Stimulated activated naive CD8-positive, alpha-beta T cell treated with anti-CD3 and anti-CD28 coated beads, Interleukin-15, Interleukin-2, amounts not matched to agents 100 U/mL and 50 U/mL, for 24 hours (primary cell): ENCODE measurements around the gene TMEM161B.
"Not testable (repeated sequence)": the region's sequence is repeated elsewhere in the genome, so short reads cannot be mapped to it uniquely, and the experiment has no call there.

ENCODE experiments used
- ATAC-seq: fragments of 150-1000 bp; cut with Tn5 transposase; one replicate; pipeline ENCODE4 v1.10.0; 2021
- DNase-seq: peaks from one replicate; pipeline ENCODE4 v3.0.0; 2021

Gene TMEM161B

DNA sequence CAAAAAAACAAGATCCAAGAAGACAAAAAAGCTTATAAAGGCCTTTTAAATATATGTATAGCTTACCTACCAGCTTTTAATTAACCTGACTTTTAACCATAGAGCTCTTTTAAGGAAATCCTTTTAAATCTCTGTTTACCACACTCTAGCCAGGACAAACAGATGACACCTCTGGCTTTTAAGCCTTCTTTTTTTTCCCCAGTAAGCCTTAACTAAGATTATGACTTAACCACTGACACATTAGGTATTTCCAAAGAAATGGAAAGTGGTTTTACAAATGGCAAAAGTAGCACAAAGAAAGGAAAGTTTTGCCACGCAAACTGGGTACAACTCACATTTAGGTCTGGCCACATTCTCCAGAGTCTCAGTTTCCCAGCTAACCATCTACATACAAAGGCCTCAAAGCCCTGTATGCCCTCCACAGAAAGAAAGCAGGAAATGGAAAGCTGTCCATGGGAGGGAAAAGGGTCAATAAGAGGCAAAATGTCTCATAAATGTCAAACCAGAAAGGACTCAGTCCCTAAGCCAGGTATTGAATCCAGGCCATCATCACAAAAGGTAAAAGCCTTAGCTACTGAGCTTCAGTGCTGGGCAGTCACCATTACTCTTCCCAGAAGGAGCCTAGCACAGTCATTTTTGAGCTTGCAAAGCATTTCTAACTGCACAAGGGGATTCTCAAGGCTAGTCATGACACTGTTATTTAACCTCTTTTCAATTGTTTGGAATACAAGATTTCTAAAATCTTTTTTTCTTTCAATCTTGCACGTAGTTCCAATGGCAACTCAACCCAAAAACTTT, 19.7 kb downstream of the TMEM161B start:
- peak; percentile 68 for ATAC-seq

DNA sequence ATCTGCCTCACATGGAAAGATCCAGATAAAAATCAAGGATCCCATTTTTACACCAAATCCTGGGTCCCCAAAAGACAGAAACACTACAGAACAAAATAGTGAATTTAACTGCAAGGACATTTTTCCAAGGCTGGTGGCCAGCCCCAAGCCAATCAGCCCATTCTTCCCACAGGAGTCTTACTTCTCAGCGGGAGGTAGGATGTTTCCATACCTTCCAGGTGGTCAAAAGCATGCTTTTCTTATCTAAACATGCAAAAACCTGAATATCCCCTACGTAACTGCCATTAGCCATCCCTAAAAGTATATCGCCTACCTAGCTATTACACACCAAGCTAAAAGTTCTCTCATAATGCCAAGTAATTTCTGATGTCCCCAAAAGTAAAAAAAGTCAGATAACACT, 20.6 kb downstream of the TMEM161B start:
- DNase-seq (no peak), ATAC-seq (no peak)

More for the DNA sequence above, 19.7 kb downstream of the TMEM161B start:
- DNase-seq = no peak

DNA sequence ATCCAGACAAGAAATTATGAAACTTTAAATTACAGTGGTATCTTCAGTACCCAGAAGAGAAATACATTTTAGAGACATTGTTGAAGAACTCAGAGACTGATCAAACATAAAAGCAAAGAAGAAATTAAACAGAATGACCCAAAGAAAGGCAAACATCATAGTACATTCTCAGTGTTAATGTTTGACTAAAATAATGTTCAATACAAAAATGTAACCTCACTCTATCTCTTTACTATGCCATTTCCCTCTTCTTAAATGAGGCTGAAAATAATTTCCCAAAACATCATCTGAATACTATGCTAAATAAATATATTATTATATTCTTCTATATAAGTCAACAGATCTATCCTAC, 22.8 kb downstream of the TMEM161B start:
- DNase-seq (no peak), ATAC-seq (no peak)

DNA sequence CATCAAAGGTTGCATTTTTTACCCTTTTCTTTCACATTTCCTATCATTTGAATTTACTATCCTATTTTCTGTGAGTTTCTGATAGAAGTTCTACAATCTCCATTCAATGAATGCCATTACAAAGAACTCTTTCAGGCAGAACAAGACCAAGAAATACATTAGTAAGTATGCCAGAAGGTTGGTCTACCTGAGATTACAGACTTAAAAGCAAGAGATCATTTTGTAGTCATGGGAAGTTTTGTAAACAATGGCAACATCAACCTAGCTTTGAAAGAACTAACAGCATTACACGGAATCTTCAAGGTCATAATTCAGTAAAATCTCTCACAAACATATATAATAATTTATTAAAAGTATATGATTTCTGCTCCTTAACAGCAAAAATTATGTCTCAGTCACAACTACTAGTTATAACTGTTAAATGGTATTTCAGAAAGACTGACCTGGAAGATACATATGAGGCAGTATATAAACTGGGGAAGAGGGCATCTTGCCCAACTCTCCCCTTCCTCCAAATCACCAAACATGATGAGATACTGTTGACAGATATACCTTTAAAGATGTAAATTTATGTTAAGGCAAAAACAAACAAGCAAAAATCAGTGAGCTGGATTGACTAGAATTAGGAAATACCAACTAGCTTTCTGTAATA, 23.3 kb downstream of the TMEM161B start:
- DNase-seq = no peak
- no peak for ATAC-seq

DNA sequence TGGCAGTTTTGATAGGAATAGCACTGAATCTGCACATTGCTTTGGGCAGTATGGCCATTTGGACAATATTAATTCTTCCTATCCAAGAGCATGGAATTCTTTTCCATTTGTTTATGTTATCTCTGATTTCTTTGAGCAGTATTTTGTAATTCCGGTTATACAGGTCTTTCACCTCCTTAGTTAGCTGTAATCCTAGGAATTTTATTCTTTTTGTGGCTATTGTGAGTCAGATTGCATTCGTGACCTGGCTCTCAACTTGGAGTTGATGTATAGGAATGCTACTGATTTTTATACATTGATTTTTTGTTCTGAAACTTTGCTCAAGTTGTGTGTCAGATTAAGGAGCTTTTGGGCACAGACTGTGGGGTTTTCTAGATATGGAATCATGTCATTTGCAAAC, 24.0 kb downstream of the TMEM161B start:
- no peak for ATAC-seq

DNA sequence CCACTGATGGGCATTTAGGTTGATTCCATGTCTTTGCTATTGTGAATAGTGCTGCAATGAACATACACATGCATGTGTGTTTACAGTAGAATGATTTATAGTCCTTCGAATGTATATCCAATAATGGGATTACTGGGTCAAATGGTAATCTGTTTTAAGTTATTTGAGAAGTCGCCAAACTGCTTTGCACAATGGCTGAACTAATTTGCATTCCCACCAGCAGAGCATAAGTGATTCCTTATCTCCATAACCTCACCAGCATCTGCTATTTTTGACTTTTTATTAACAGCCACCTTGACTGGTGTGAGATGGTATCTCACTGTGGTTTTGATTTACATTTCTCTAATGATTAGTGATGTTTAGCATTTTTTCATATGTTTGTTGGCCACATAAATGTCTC, 25.2 kb downstream of the TMEM161B start:
- ATAC-seq, DNase-seq: not testable (repeated sequence)

More for the DNA sequence above, 24.0 kb downstream of the TMEM161B start:
- DNase-seq = no peak

DNA sequence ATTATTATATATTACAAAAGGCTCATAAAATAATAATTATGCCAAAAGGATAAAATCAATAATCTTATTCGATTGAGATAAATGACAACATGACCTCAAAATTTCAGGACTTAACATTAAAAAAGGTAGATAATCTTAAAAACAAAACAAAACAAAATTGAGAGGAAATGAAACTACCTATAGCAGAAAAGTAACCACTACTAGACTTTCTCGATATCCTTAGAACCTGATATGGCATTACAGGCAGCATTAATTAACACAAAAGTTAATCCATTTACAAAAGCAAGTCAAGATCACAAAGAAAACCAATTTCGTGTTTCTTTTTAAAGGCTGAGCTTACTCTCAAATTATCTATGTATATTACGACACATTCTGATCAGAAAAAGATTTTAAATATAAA, 29.9 kb downstream of the TMEM161B start:
- no peak for DNase-seq
- ATAC-seq = no peak

DNA sequence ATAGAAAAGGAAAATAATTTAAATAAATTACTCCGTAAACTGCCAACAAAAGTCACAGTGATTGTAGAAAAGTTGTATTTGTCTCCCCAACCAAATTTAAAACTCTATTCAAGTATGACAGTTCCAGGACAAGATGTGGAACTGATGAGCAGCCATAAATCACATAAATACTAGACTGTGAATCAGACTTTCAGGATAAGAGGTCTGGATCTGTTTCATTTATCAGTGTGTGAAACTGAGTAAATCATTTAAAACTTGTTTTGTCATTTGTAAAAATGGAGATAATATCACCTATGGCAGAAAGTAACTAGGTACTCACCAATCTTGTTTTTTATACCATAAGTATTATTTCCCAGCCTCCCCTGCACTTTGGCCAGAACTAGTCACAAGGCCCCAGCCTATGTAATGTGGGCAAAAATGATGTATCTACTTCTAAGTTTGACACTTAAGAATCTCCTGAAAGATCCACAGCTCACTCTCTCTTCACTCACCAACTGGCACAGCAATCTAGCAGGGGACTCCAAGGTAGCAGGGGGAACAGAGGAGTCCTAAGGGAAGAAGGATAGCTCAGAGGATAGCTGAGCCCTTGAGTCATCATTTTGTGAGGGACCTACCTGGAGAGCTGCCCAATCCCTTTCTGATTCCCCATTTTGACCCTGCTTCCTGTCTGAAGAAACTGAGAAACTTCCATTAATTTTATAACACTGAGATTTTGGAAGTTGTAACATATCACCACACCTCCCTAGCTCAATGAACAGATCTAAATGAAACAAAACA, 31.6 kb downstream of the TMEM161B start:
- no peak for DNase-seq
- no peak for ATAC-seq

DNA sequence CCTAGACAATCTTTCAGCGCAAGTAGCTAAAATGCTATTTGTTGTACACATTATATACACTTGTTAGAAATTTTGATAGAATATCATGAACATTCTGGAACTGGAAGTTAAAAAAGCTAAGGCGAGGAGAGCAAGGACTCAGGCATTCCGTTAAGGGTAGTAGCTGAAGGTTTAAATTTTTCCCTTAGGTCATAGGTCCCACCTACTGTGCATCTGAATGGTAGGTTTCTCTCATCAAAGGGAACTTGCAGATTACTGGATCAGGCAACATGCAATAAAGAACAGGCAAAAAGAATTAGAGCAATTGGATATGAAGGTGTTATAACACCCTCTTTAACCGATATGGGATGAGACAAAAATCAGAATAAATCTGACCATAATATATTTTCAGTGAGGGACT, 32.8 kb downstream of the TMEM161B start:
- DNase-seq = no peak
- no peak for ATAC-seq

DNA sequence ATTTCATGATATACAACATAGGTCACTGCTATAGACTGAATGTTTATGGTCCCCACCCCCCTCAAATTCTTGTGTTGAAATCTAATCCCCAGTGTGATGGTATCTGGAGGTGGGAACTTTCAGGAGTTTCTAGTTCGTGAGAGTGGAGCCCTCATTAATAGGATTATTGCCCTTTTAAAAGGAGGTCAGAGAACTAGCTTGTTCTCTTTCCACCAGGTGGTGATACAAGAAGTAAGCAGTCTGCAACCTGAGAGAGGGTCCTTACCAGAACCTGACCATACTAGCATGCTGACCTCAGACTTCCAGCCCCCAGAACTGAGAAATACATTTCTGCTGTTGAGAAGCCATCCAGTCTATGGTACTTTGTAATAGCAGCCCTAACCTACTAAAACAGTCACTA, 33.3 kb downstream of the TMEM161B start:
- ATAC-seq (no peak), DNase-seq (no peak)

DNA sequence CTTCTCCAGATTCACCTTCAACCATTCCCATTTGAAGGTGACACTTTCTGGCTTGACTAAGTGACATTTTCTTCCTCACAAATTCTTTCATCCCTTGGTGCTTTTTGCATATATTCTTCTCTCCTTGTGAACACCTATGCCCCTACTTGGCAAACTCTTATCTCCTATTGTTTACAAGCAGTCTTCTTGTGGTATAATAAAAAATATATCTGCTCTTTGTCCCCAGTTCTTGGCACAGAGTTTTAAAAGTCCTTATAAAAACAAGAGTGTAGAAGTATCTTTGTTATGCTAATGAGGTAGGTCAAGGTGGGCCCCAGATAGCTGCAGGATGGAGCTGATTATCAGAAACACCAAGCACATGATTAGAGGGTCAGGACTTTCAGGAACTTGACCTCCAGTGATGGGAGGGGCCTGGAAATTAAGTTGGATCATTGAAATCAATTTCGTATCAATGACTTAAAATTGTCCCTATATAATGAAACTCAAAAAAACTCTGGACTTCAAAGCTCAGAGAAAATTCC, 38.0 kb downstream of the TMEM161B start:
- DNase-seq (no peak), ATAC-seq (no peak)

DNA sequence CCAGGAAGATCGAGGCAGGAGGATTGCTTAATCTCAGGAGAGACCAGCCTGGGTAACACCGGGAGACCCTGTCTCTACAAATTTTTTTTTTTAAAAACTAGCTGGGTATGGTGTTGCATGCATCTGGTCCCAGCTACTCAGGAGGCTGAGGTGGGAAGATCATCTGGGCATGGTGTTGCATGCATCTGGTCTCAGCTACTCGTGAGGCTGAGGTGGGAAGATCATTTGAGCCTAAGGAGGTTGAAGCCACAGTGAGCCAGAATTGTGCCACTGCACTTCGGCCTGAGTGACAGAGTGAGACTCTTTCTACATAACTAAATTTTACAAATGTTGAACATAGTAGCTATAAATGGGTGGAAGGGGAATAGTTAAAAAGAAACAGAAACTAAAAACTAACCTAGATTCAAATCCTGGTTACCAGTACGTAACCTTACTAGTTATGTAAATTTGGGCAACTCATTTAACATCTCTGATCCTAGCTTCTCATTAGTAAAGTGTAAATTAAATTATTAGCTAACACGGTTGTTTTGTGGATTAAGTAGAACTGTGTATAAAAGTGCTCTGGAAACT, 41.7 kb downstream of the TMEM161B start:
- ATAC-seq (no peak), DNase-seq (no peak)

DNA sequence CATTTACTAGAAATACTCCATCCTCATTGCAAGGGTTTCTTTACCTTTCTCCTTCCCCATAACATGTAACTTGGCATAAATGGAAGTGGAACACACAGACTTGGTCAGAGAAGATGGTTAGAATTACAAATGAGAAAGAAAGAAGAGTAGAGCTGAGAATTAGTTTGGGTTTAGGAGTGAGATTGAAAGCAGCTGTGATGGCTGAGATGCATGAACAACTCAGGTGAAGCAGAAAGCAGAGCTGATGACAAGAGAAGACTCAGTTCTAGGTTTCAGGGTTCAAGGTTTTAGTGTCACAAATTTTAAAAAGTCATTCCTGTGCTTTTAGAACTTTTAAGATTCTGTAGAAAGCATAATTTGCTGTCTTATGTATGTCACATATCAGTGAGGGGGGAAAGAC, 54.0 kb downstream of the TMEM161B start:
- DNase-seq (no peak), ATAC-seq (no peak)

DNA sequence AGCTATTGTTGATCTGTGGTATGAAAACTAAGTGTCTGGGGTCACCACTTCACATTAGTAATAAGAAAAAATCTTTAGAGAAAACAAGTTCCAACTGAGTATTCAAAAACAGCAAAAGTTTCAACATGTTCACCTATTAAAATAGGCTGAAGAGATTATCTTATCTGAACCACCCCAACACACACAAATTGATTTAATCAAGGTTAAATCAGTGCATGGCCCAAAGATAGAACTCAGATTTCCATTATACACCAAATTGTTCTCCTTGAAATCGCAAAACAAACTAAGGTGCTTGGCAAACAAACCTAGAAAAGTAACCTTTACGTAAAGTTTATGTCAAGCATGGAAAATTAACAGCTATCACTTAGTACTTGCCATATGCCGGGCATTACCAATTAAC, 61.1 kb downstream of the TMEM161B start:
- ATAC-seq = no peak

DNA sequence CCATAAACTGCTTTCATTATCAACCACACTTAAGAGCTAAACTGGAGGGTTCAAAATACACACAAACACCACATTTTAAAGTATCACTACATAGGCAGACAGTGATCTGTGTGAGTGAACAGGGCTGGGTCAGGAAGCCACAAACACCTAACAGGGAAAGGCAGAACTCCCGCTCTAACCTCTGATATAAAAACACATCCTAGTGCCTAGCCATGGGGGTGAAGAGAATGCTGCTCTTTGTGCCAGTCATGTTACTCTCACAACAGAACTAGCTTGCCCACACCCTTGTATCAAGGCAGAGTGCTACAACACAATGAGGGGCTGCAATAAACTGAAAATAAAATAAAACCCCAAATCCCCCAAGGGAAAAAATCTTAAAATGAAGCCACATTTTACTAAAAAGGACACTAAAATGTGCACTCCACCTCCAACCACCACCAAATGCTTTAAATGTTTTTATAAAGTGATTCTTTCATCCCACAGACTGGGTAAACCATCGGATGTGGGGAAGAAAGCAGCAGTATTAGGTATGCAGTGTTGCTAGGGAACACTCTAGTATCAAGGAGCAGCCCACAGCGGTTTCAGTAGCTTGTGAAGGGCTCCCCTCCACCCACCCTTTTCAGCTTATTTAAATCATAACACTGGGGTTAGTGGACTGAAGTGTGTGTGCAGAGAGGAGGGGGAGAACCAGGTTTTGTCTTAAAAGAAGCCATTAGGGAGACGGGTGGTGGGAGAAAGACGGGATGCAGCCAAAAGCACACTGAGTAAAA, 64.5 kb downstream of the TMEM161B start:
- DNase-seq (peak; percentile 18), ATAC-seq (peak; percentile 97)

More for the DNA sequence above, 61.1 kb downstream of the TMEM161B start:
- DNase-seq = no peak

DNA sequence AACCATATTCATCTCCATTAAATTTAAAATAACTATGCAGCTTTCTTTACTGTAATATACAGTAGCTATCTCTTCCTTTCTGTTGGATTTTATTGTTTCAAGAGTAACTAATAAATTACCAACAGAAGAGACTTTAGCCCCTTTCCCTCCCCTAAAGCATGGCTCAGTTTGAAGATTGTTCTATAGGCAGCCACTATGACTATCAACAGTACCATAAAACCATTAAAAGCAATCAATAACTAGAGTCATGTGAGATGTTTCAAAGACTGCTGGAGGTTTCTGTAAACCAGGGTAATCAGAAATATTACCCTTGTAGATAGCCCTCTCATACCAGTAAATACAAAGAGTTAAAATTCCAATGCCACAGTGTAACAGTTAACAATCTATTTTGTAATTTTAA, 73.0 kb downstream of the TMEM161B start:
- no peak for DNase-seq
- ATAC-seq = no peak

DNA sequence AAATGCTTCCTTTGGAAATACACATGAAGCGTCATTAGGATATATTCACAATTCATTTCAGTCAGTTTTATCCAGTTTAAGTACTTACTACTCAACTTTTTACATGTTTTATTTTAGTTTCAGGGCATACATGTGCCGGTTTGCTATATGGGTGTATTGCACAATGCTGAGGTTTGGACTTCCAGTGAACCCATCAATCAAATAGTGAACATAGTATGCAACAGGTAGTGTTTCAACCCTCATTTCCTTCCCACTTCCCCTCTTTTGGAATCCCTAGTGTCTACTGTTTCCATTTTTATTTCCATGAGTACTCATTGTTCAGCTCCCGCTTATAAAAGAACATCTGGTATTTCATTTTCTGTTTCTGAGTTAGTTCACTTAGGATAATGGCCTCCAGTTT, 74.7 kb downstream of the TMEM161B start:
- DNase-seq (no peak), ATAC-seq (no peak)

DNA sequence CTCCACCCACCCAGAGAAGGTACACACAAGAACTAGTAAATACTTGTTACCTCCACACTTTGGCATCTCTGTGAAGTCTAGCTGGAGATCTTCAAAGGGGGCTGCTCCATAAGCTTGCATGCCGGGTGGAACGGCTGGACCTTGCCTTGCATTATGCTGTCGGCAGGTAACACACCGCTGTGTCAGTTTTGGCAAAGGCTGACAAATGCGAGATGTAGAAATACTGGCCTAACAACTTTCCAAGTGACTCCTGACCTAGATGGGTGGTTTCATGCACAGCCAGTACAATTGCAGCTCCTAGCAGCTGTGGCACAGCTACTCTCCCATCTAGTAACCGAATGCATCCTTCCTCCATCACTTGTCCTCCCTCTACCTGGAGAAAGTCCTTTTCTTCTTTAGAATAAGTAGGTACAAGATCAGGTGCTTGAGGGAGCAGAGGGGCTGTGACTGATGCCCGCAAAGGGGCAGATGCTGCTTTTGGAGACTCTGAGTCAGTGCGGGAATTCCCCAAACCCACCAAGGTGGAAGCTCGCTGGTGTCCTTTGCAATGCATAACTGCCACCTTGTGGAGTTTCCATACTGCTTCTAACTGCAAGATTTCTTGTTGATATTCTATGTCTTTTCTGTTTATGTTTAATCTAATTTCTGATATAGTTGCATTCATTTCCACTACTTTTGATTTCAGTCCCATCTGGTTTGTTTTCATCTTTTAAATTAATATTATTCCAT, 78.4 kb downstream of the TMEM161B start:
- ATAC-seq (no peak), DNase-seq (peak; percentile 60)

DNA sequence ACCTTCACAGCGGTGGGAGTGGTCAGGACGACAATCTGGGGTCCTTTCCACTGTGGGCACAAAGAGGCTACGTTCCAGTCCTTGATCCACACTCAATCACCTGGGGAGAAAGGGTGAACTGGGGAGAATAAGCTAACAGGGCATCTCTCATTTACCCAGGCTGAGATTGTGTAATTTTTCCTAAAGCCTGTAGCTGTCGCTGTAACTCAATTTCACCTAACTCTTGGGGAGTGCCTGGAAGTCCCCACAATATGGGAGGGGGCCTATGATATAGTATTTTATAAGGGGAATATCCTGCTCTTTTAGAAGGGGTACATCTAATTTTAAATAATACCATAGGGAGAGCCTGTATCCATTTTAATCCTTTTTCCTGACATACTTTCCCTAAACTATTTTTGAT, 79.2 kb downstream of the TMEM161B start:
- not testable (repeated sequence) for ATAC-seq, DNase-seq

DNA sequence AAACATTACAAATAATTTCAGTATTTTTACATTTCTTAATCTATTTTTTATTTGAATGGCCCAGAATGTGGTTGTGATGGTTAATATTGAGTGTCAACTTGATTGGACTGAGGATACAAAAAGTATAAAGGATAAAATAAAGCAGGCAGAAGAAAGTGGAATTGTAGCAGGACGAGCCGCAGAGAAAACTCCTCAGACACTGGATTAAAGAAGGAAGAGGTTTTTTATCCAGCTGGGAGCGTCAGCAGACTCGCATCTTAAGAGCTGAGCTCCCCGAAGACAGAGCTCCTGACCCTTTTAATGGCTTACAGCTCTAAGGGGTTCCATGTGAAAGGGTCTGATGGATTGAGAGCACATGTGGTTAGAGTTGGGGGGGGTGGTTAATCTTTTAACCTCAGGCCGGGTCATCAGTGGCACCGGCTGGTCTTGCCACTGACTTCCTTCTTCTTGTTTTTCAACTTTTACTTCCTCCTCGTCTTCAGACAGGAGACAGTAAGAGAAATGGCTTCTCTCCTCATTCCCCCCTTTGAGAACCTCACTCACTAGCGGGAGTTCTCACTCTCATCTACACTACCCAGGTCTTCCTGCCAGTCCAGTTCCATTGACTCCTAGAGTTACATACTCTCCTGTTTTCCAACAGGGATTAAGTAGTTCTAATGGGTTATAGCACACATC, 80.0 kb downstream of the TMEM161B start:
- no peak for ATAC-seq
- DNase-seq = no peak
